Right lobe of liver (tissue), 6 donors: ENCODE measurements around the gene USP17L26. TPM values are rescaled to one million over a fixed set of nuclear protein-coding genes. Genes with fewer than 3 reads are reported as not detected.
"Not testable (repeated sequence)": the region's sequence is repeated elsewhere in the genome, so short reads cannot be mapped to it uniquely, and the experiment has no call there.

Experiments used
- ATAC-seq, 4 donors: fragments of 200-7000 bp; cut with Tn5 transposase; one replicate each; pipeline ENCODE4 v1.9.1; 2020; ENCODE audit warnings: mild to moderate bottlenecking in 4 of 4, moderate library complexity in 4 of 4
- DNase-seq, 3 donors: peaks; one replicate each; pipeline ENCODE4 v3.0.0-alpha.2; 2020
- H3K27ac ChIP-seq, 3 donors: fragments of 200-600 bp; one replicate each; pipeline ENCODE4 v1.8.0; 2022
- H3K27me3 ChIP-seq, 2 donors: fragments of 200-600 bp; one replicate each; pipeline ENCODE4 v1.8.0; 2022
- H3K36me3 ChIP-seq, 4 donors: fragments of 200-600 bp; sonication (generic) in 1 of 4; one replicate each; pipeline versions ENCODE4 v1.5.1 to v1.8.0; 2017 to 2022; ENCODE audit warnings: control low read depth in 1 of 4
- H3K4me1 ChIP-seq, 4 donors: fragments of 200-600 bp; sonication (generic) in 1 of 4; one replicate each; pipeline versions ENCODE4 v1.5.1 to v1.8.0; 2017 to 2022; ENCODE audit warnings: control low read depth in 1 of 4
- H3K4me3 ChIP-seq, 3 donors: fragments of 200-600 bp; one replicate each; pipeline ENCODE4 v1.8.0; 2022
- H3K9me3 ChIP-seq, 4 donors: fragments of 200-600 bp; sonication (generic) in 1 of 4; one replicate each; pipeline versions ENCODE4 v1.5.1 to v1.8.0; 2017 to 2022; ENCODE audit warnings: control low read depth in 1 of 4
- CTCF ChIP-seq, 4 donors: fragments of 200-600 bp in 3 of 4; fragments of 450-650 bp in 1 of 4; IDR thresholded peaks; one replicate each; pipeline versions ENCODE4 v1.5.1 to v1.8.0; 2016 to 2022; ENCODE audit warnings: antibody characterized with exemption in 4 of 4, mild to moderate bottlenecking in 2 of 4
- POLR2A ChIP-seq: fragments of 450-650 bp; IDR thresholded peaks from one replicate; pipeline ENCODE4 v1.6.1; 2017; ENCODE audit warnings: antibody characterized with exemption, mild to moderate bottlenecking
- WGBS: methylation state at CpG from one replicate; pipeline ENCODE4 v1.1.6; 2018; ENCODE audit warnings: low coverage, low lambda C conversion rate; ENCODE audit not compliant: insufficient coverage; ENCODE audit errors: missing lambda C conversion rate; 5-methylcytosine and 5-hydroxymethylcytosine counted together
- intact Hi-C, 2 donors: fragments of 100-400 bp; cut with DNase I; formaldehyde crosslinking; loops; one replicate each; pipeline versions ENCODE4 v1.11.2 to v1.14.1; 2022
- total RNA-seq, 6 experiments: library from RNA; depleted of rRNA in 2 of 6; stranded (reverse); fragments of >200 nt in 2 of 6; fragmentation: NEBNext Ultra II Directional in 3 of 6; extraction: Animal tissue kit (Norgen Biotek cat#: 25700) in 3 of 6; gene quantifications; one replicate each; pipeline versions ENCODE4 v1.1.0 to v1.2.4, GENCODE V29; 2016 to 2023
- donor health status: DM: no; HTN: yes; CAD: no.
- donor health status: DM: no; HTN: no; CAD: no.
- donor health status: DM: no; HTN: no; CAD: no.
- donor health status: DM: no; HTN: yes; CAD: no.
- donor health status: DM: no; HTN: yes; CAD: no.

Gene USP17L26
- total RNA-seq, 6 experiments from 2014 or later, result not detected

GRCh38 chr4:9381012-9381534 is 46.6 kb downstream of the USP17L26 start:
- H3K9me3 ChIP-seq, H3K36me3 ChIP-seq, H3K4me1 ChIP-seq, intact Hi-C loops, H3K27me3 ChIP-seq, H3K27ac ChIP-seq: not testable (repeated sequence)
- DNase-seq, result peak; percentile 41 to 58 (median 54)
- peak in 1 of 4 donors; percentile 48 for ATAC-seq
- peak overlapping the region in 2 of 3 donors; percentile 38 to 59 for H3K4me3 ChIP-seq
- peak; percentile 27 to 81 (median 56) for TF ChIP-seq CTCF (IDR thresholded peaks at IDR 0.05)
- WGBS, result 3% methylated on average over 13 of the region's 36 CpGs

- WGBS, result 47% methylated on average over 1 of the region's 1 CpG
- H3K27ac ChIP-seq, result no peak overlapping the region
- DNase-seq, result no peak
- intact Hi-C loops, result no loop called here
- no peaks in the 10 kb centered on the region for H3K27me3 ChIP-seq
- no peaks in the 10 kb centered on the region for H3K36me3 ChIP-seq
- no peak overlapping the region for H3K4me3 ChIP-seq
- H3K9me3 ChIP-seq, result no peaks in the 10 kb centered on the region
- TF ChIP-seq CTCF (IDR thresholded peaks at IDR 0.05) (no peak), POLR2A (no peak)
- no peak for ATAC-seq
- no peaks in the 10 kb centered on the region for H3K4me1 ChIP-seq
These were observed 49.7 kb downstream of the USP17L26 start for GRCh38 chr4:9384126-9384525.

Other genes starting within 250 kb of the USP17L26 start
- not detected for gene FAM90A26, start 164.2 kb upstream of the USP17L26 start, total RNA-seq
- gene USP17L10, start 124.0 kb upstream of the USP17L26 start, total RNA-seq, result not detected
- not detected for gene USP17L11, start 119.3 kb upstream of the USP17L26 start, total RNA-seq
- gene USP17L12, start 114.5 kb upstream of the USP17L26 start, total RNA-seq, result not detected
- not detected for gene USP17L13, start 109.8 kb upstream of the USP17L26 start, total RNA-seq
- gene USP17L15, start 100.3 kb upstream of the USP17L26 start, total RNA-seq, result not detected
- not detected for gene USP17L17, start 90.8 kb upstream of the USP17L26 start, total RNA-seq
- not detected for gene USP17L18, start 86.0 kb upstream of the USP17L26 start, total RNA-seq
- gene USP17L19, start 81.3 kb upstream of the USP17L26 start, total RNA-seq, result not detected
- not detected for gene USP17L20, start 76.5 kb upstream of the USP17L26 start, total RNA-seq
- not detected for gene USP17L21, start 71.8 kb upstream of the USP17L26 start, total RNA-seq
- gene USP17L22, start 67.0 kb upstream of the USP17L26 start, total RNA-seq, result not detected
- gene USP17L24, start 9.5 kb upstream of the USP17L26 start, total RNA-seq, result not detected
- not detected for gene USP17L25, start 4.7 kb upstream of the USP17L26 start, total RNA-seq
- not detected for gene USP17L5, start 4.7 kb downstream of the USP17L26 start, total RNA-seq
- gene USP17L27, start 9.5 kb downstream of the USP17L26 start, total RNA-seq, result not detected
- not detected for gene USP17L28, start 14.2 kb downstream of the USP17L26 start, total RNA-seq
- gene USP17L29, start 19.0 kb downstream of the USP17L26 start, total RNA-seq, result not detected
- not detected for gene USP17L30, start 28.5 kb downstream of the USP17L26 start, total RNA-seq
- gene DEFB131A, start 109.8 kb downstream of the USP17L26 start, total RNA-seq, result not detected